GM18868 (cell line): ENCODE data around the gene TSEN54.
"Not testable (repeated sequence)": the region's sequence is repeated elsewhere in the genome, so short reads cannot be mapped to it uniquely, and the experiment has no call there.

Experiments
- ATAC-seq: cut with Tn5 transposase; IDR thresholded peaks from one replicate; pipeline ENCODE4 v1.9.1; 2021; ENCODE audit warnings: mild to moderate bottlenecking, moderate library complexity; ENCODE audit not compliant: unreplicated experiment

Gene TSEN54

GRCh38 chr17:75516619-75517296 is 430 bp downstream of the TSEN54 start:
- ATAC-seq = peak; percentile 20

- no peak for ATAC-seq
Measured at GRCh38 chr17:75517297-75517865, 1.1 kb downstream of the TSEN54 start.

- ATAC-seq = no peak
Measured at GRCh38 chr17:75518201-75518600, 1.9 kb downstream of the TSEN54 start.

- ATAC-seq = no peak
Measured at GRCh38 chr17:75518983-75519537, 2.7 kb downstream of the TSEN54 start.

- ATAC-seq = not testable (repeated sequence)
Measured at GRCh38 chr17:75520413-75520812, 4.1 kb downstream of the TSEN54 start.

GRCh38 chr17:75521290-75521689 is 5.0 kb downstream of the TSEN54 start:
- no peak for ATAC-seq

GRCh38 chr17:75521951-75522727 is 5.8 kb downstream of the TSEN54 start:
- ATAC-seq = no peak

GRCh38 chr17:75523647-75524046 is 7.3 kb downstream of the TSEN54 start:
- ATAC-seq = no peak

GRCh38 chr17:75524269-75524969 is 8.1 kb downstream of the TSEN54 start:
- no peak for ATAC-seq

- ATAC-seq = peak; percentile 75
Measured at GRCh38 chr17:75524970-75525805, 8.9 kb downstream of the TSEN54 start, which contains the start of gene LLGL2. LLGL2 (plus strand) TSS chr17:75525697; CDS start chr17:75543427, 17,730 bp downstream.

GRCh38 chr17:75525806-75526554 is 9.7 kb downstream of the TSEN54 start:
- no peak for ATAC-seq

GRCh38 chr17:75526555-75527270 is 10.4 kb downstream of the TSEN54 start:
- ATAC-seq = no peak

GRCh38 chr17:75530837-75531720 is 14.8 kb downstream of the TSEN54 start:
- ATAC-seq = no peak

- ATAC-seq = no peak
Measured at GRCh38 chr17:75531721-75532072, 15.4 kb downstream of the TSEN54 start.

GRCh38 chr17:75535119-75535537 is 18.8 kb downstream of the TSEN54 start:
- no peak for ATAC-seq

- no peak for ATAC-seq
Measured at GRCh38 chr17:75535871-75536270, 19.5 kb downstream of the TSEN54 start.

- ATAC-seq = no peak
Measured at GRCh38 chr17:75536366-75536765, 20.0 kb downstream of the TSEN54 start.
